GM23338 (cell line): ENCODE measurements around the gene NTM. TPM values are rescaled to one million over a fixed set of nuclear protein-coding genes. Genes with fewer than 3 reads are reported as not detected.

Experiments used
- ATAC-seq: fragments of 200-7000 bp; cut with Tn5 transposase; 3 replicates; pipeline ENCODE4 v1.9.1; 2020
- DNase-seq: peaks from one replicate; pipeline ENCODE4 v3.0.0-alpha.2; 2015; ENCODE audit warnings: low spot score
- H2AFZ ChIP-seq: fragments of 200-600 bp; sonication (generic); 2 replicates; pipeline ENCODE4 v1.8.0; 2016; ENCODE audit warnings: antibody characterized with exemption, mild to moderate bottlenecking, moderate library complexity
- H3F3A ChIP-seq: fragments of 200-600 bp; sonication (generic); replicated peaks from 2 replicates; pipeline ENCODE4 v1.8.0; 2017; ENCODE audit warnings: antibody characterized with exemption, mixed run types, low read depth
- H3K27ac ChIP-seq: fragments of 200-600 bp; sonication (generic); 2 replicates; pipeline ENCODE4 v1.6.1; 2016; ENCODE audit warnings: low read depth
- H3K27me3 ChIP-seq: fragments of 200-600 bp; sonication (generic); 2 replicates; pipeline ENCODE4 v1.8.0; 2016; ENCODE audit warnings: mild to moderate bottlenecking, mixed run types, moderate library complexity; ENCODE audit not compliant: insufficient read depth
- H3K36me3 ChIP-seq: fragments of 200-600 bp; sonication (generic); 2 replicates; pipeline ENCODE4 v1.8.0; 2016; ENCODE audit warnings: mild to moderate bottlenecking; ENCODE audit not compliant: insufficient read depth
- H3K4me1 ChIP-seq: fragments of 200-600 bp; sonication (generic); 2 replicates; pipeline ENCODE4 v1.8.0; 2016; ENCODE audit warnings: mild to moderate bottlenecking, moderate library complexity; ENCODE audit not compliant: insufficient read depth
- H3K4me2 ChIP-seq: fragments of 200-600 bp; sonication (generic); 2 replicates; pipeline ENCODE4 v1.7.1; 2017; ENCODE audit warnings: mixed run types
- H3K4me3 ChIP-seq: fragments of 200-600 bp; sonication (generic); 2 replicates; pipeline ENCODE4 v1.6.1; 2016; ENCODE audit warnings: mixed run types
- H3K79me2 ChIP-seq: fragments of 200-600 bp; sonication (generic); replicated peaks from 2 replicates; pipeline ENCODE4 v1.8.0; 2017; ENCODE audit warnings: mild to moderate bottlenecking; ENCODE audit not compliant: insufficient read depth
- H3K9me2 ChIP-seq: fragments of 200-600 bp; sonication (generic); 2 replicates; pipeline ENCODE4 v1.8.0; 2017; ENCODE audit not compliant: insufficient read depth
- H4K20me1 ChIP-seq: fragments of 200-600 bp; sonication (generic); replicated peaks from 2 replicates; pipeline ENCODE4 v1.8.0; 2017; ENCODE audit warnings: mild to moderate bottlenecking; ENCODE audit not compliant: insufficient read depth
- H3K27ac Mint-ChIP-seq: 2 replicates; pipeline ENCODE4 v1.8.0; 2020; ENCODE audit warnings: inconsistent platforms, mild to moderate bottlenecking, moderate library complexity, mixed read lengths
- H3K27me3 Mint-ChIP-seq: 3 replicates; pipeline ENCODE4 v1.8.0; 2022; ENCODE audit warnings: low read depth, mild to moderate bottlenecking, moderate library complexity, mixed read lengths, inconsistent platforms; ENCODE audit not compliant: insufficient read depth, poor library complexity
- H3K36me3 Mint-ChIP-seq: 3 replicates; pipeline ENCODE4 v1.8.0; 2021; ENCODE audit warnings: low read depth, mild to moderate bottlenecking, inconsistent platforms, moderate library complexity, mixed read lengths
- H3K4me1 Mint-ChIP-seq: 3 replicates; pipeline ENCODE4 v1.8.0; 2020; ENCODE audit warnings: mild to moderate bottlenecking, inconsistent platforms, mixed read lengths
- H3K4me3 Mint-ChIP-seq: 3 replicates; pipeline ENCODE4 v1.8.0; 2021; ENCODE audit warnings: moderate library complexity, mild to moderate bottlenecking, inconsistent platforms, mixed read lengths
- H3K9me3 Mint-ChIP-seq: 3 replicates; pipeline ENCODE4 v1.8.0; 2020; ENCODE audit warnings: moderate library complexity, mild to moderate bottlenecking, inconsistent platforms, mixed read lengths
- CREB1 ChIP-seq: fragments of 250-450 bp; sonication (Bioruptor Pico); IDR thresholded peaks from 2 replicates; pipeline ENCODE4 v1.5.0; 2020; ENCODE audit warnings: low read depth, mild to moderate bottlenecking, moderate library complexity
- EZH2 ChIP-seq: fragments of 200-600 bp; sonication (generic); IDR thresholded peaks from one replicate; pipeline ENCODE4 v1.8.0; 2017; ENCODE audit warnings: antibody characterized with exemption, mild to moderate bottlenecking, low read depth; ENCODE audit not compliant: unreplicated experiment
- STAT1 ChIP-seq: IDR thresholded peaks from one replicate; pipeline ENCODE4 v1.6.1; 2016; ENCODE audit warnings: antibody characterized with exemption; ENCODE audit not compliant: unreplicated experiment
- ZNF114 ChIP-seq: fragments of 250-450 bp; sonication (Bioruptor Pico); IDR thresholded peaks from 2 replicates; pipeline ENCODE4 v1.5.0; 2020; ENCODE audit warnings: mild to moderate bottlenecking, moderate library complexity
- polyA plus RNA-seq: library from polyadenylated mRNA; unstranded; fragments of >200 nt; fragmentation: Nextera tagmentation; extraction: Ambion mirVana; gene quantifications from 2 replicates; pipeline ENCODE4 v1.2.1, GENCODE V29; 2016
- total RNA-seq: library from RNA; depleted of rRNA; stranded (reverse); fragments of >200 nt; shearing (Covaris generic); gene quantifications from 2 replicates; pipeline ENCODE4 v1.2.3, GENCODE V29; 2014
- TF ChIP-seq, protein P1 (sequence below): IDR thresholded peaks from one replicate; pipeline ENCODE4 v1.6.1; 2018; ENCODE audit warnings: antibody characterized with exemption; ENCODE audit not compliant: unreplicated experiment
- TF ChIP-seq, protein P2 (sequence below), 2 experiments: fragments of 200-600 bp in 1 of 2; sonication (generic) in 1 of 2; conservative IDR thresholded peaks; 2 replicates each; pipeline versions ENCODE4 v1.5.1 to v1.6.1; 2016 to 2017; ENCODE audit warnings: antibody characterized with exemption in 2 of 2, low read depth in 2 of 2, mild to moderate bottlenecking in 2 of 2, moderate library complexity in 1 of 2
- TF ChIP-seq, protein P3 (sequence below): fragments of 250-450 bp; sonication (Bioruptor Pico); IDR thresholded peaks from 2 replicates; pipeline ENCODE4 v1.5.0; 2020; ENCODE audit warnings: mild to moderate bottlenecking, moderate library complexity

NTM gene
- total and polyA plus RNA-seq, 2 experiments from 2014 or later: 10.6 to 14.6 TPM

DNA sequence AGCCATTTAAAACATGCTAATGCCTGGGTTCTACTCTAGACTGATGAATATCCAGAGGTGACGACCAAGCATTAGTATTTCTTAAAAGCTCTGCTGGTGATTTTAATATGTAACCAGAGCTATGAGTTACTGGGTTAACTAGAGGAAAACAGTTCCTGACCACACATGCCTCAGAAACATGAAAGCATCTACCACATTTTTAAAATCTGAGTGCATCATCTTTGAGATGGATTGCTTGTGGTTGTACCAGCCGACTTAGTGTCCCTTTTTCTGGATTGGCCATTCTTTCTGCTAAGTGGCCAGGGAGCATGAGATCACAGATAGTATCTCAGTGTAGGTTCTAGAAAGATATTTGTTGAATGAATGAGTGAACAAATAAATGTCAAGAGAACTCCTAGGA, 152.4 kb downstream of the NTM start:
- H3K4me2 ChIP-seq: no peak overlapping the region
- ATAC-seq: no peak
- H3K79me2 ChIP-seq: no peaks in the 10 kb centered on the region
- H3K9me3 Mint-ChIP-seq: no peaks in the 10 kb centered on the region
- H3F3A ChIP-seq: no peaks in the 10 kb centered on the region
- no peak overlapping the region for H3K27ac ChIP-seq
- H3K4me3 ChIP-seq: no peak overlapping the region
- TF ChIP-seq, protein P1, sequence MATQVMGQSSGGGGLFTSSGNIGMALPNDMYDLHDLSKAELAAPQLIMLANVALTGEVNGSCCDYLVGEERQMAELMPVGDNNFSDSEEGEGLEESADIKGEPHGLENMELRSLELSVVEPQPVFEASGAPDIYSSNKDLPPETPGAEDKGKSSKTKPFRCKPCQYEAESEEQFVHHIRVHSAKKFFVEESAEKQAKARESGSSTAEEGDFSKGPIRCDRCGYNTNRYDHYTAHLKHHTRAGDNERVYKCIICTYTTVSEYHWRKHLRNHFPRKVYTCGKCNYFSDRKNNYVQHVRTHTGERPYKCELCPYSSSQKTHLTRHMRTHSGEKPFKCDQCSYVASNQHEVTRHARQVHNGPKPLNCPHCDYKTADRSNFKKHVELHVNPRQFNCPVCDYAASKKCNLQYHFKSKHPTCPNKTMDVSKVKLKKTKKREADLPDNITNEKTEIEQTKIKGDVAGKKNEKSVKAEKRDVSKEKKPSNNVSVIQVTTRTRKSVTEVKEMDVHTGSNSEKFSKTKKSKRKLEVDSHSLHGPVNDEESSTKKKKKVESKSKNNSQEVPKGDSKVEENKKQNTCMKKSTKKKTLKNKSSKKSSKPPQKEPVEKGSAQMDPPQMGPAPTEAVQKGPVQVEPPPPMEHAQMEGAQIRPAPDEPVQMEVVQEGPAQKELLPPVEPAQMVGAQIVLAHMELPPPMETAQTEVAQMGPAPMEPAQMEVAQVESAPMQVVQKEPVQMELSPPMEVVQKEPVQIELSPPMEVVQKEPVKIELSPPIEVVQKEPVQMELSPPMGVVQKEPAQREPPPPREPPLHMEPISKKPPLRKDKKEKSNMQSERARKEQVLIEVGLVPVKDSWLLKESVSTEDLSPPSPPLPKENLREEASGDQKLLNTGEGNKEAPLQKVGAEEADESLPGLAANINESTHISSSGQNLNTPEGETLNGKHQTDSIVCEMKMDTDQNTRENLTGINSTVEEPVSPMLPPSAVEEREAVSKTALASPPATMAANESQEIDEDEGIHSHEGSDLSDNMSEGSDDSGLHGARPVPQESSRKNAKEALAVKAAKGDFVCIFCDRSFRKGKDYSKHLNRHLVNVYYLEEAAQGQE: no peak
- TF ChIP-seq STAT1 (no peak), CREB1 (CRISPR knock-in tag) (no peak), ZNF114 (CRISPR knock-in tag) (no peak), EZH2 (no peak)
- TF ChIP-seq, protein P2, sequence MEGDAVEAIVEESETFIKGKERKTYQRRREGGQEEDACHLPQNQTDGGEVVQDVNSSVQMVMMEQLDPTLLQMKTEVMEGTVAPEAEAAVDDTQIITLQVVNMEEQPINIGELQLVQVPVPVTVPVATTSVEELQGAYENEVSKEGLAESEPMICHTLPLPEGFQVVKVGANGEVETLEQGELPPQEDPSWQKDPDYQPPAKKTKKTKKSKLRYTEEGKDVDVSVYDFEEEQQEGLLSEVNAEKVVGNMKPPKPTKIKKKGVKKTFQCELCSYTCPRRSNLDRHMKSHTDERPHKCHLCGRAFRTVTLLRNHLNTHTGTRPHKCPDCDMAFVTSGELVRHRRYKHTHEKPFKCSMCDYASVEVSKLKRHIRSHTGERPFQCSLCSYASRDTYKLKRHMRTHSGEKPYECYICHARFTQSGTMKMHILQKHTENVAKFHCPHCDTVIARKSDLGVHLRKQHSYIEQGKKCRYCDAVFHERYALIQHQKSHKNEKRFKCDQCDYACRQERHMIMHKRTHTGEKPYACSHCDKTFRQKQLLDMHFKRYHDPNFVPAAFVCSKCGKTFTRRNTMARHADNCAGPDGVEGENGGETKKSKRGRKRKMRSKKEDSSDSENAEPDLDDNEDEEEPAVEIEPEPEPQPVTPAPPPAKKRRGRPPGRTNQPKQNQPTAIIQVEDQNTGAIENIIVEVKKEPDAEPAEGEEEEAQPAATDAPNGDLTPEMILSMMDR (conservative IDR thresholded peaks at IDR 0.05; ENCODE audit: low read depth in 2 of 2): no peak
- TF ChIP-seq, protein P3, sequence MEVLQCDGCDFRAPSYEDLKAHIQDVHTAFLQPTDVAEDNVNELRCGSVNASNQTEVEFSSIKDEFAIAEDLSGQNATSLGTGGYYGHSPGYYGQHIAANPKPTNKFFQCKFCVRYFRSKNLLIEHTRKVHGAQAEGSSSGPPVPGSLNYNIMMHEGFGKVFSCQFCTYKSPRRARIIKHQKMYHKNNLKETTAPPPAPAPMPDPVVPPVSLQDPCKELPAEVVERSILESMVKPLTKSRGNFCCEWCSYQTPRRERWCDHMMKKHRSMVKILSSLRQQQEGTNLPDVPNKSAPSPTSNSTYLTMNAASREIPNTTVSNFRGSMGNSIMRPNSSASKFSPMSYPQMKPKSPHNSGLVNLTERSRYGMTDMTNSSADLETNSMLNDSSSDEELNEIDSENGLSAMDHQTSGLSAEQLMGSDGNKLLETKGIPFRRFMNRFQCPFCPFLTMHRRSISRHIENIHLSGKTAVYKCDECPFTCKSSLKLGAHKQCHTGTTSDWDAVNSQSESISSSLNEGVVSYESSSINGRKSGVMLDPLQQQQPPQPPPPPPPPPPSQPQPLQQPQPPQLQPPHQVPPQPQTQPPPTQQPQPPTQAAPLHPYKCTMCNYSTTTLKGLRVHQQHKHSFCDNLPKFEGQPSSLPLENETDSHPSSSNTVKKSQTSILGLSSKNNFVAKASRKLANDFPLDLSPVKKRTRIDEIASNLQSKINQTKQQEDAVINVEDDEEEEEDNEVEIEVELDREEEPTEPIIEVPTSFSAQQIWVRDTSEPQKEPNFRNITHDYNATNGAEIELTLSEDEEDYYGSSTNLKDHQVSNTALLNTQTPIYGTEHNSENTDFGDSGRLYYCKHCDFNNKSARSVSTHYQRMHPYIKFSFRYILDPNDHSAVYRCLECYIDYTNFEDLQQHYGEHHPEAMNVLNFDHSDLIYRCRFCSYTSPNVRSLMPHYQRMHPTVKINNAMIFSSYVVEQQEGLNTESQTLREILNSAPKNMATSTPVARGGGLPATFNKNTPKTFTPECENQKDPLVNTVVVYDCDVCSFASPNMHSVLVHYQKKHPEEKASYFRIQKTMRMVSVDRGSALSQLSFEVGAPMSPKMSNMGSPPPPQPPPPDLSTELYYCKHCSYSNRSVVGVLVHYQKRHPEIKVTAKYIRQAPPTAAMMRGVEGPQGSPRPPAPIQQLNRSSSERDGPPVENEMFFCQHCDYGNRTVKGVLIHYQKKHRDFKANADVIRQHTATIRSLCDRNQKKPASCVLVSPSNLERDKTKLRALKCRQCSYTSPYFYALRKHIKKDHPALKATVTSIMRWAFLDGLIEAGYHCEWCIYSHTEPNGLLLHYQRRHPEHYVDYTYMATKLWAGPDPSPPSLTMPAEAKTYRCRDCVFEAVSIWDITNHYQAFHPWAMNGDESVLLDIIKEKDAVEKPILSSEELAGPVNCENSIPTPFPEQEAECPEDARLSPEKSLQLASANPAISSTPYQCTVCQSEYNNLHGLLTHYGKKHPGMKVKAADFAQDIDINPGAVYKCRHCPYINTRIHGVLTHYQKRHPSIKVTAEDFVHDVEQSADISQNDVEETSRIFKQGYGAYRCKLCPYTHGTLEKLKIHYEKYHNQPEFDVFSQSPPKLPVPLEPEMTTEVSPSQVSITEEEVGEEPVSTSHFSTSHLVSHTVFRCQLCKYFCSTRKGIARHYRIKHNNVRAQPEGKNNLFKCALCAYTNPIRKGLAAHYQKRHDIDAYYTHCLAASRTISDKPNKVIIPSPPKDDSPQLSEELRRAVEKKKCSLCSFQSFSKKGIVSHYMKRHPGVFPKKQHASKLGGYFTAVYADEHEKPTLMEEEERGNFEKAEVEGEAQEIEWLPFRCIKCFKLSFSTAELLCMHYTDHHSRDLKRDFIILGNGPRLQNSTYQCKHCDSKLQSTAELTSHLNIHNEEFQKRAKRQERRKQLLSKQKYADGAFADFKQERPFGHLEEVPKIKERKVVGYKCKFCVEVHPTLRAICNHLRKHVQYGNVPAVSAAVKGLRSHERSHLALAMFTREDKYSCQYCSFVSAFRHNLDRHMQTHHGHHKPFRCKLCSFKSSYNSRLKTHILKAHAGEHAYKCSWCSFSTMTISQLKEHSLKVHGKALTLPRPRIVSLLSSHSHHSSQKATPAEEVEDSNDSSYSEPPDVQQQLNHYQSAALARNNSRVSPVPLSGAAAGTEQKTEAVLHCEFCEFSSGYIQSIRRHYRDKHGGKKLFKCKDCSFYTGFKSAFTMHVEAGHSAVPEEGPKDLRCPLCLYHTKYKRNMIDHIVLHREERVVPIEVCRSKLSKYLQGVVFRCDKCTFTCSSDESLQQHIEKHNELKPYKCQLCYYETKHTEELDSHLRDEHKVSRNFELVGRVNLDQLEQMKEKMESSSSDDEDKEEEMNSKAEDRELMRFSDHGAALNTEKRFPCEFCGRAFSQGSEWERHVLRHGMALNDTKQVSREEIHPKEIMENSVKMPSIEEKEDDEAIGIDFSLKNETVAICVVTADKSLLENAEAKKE (CRISPR knock-in tag): no peak
- H3K36me3 Mint-ChIP-seq: no peaks in the 10 kb centered on the region
- H3K4me1 ChIP-seq: no peaks in the 10 kb centered on the region
- no peak overlapping the region for H2AFZ ChIP-seq
- H3K4me3 Mint-ChIP-seq: no peak overlapping the region
- peaks cover 2% of the 10 kb centered on the region for H3K27me3 Mint-ChIP-seq
- H3K9me2 ChIP-seq: no peaks in the 10 kb centered on the region
- H3K27me3 ChIP-seq: no peaks in the 10 kb centered on the region
- no peak overlapping the region for H3K27ac Mint-ChIP-seq
- H3K4me1 Mint-ChIP-seq: peaks cover 4% of the 10 kb centered on the region; the same call in 2 of the 3 replicates
- DNase-seq: no peak
- no peaks in the 10 kb centered on the region for H3K36me3 ChIP-seq
- H4K20me1 ChIP-seq: no peaks in the 10 kb centered on the region; the same call in none of the 2 replicates
